Renal cortical epithelial cell (primary cell): ENCODE measurements around the gene MASTL. TPM values are rescaled to one million over a fixed set of nuclear protein-coding genes. Genes with fewer than 3 reads are reported as not detected.
"Not testable (repeated sequence)": the region's sequence is repeated elsewhere in the genome, so short reads cannot be mapped to it uniquely, and the experiment has no call there.

Experiments
- DNase-seq: peaks from one replicate; pipeline ENCODE4 v3.0.0-alpha.2; 2011; ENCODE audit warnings: low read depth
- total RNA-seq: library from RNA; depleted of rRNA; stranded (reverse); fragments of >200 nt; gene quantifications from 2 replicates; pipeline ENCODE4 v1.2.3, GENCODE V29; 2014

The MASTL gene
- total RNA-seq = 9.9 and 18.4 TPM in 2 replicates

GRCh38 chr10:27155066-27155754, at the start of gene MASTL:
Gene MASTL (plus strand): TSS chr10:27155352. CDS start chr10:27155427, 75 bp downstream.
- peak; percentile 85 for DNase-seq

DNA sequence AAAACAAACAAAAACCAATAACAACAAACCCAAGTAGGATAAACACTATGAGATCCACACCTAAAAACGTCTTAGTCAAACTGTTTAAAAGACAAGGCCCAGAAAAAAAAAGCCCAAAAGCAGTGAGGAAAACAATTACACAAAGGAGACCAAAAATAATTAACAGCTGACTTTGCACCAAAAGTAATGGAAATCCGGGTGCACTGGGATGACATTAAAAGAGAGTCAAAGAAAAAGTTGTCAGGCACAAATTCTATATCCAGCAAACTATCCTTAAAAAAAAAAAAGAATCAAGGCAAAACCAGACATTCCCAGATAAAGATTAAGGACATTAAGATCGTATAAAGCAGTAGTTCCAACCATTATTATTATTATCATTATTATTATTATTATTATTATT, 47.0 kb upstream of the MASTL start:
- DNase-seq = no peak

- DNase-seq = no peak
Measured at GRCh38 chr10:27134371-27134770, 20.8 kb upstream of the MASTL start.

DNA sequence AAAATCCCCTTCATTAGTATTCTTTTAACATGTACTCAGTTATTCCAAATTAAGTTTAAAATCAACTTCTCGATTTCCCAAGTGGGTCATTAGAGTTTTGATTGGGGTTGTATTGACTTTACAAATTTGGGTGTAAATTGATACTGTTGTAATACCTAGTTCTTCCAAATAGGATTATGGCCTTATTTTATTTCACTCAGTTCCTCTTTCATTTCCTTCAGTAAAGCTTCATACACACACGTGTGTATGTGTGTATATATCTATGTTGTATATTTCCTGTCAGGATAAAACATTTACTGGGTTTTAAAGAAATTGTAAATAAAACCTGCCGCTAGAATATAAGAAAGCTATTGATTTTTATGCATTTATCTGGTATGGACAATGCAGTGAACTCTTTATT, 16.9 kb upstream of the MASTL start:
- DNase-seq = no peak

GRCh38 chr10:27143686-27144085, 11.5 kb upstream of the MASTL start:
- no peak for DNase-seq

GRCh38 chr10:27145937-27146336, 9.2 kb upstream of the MASTL start:
- no peak for DNase-seq

DNA sequence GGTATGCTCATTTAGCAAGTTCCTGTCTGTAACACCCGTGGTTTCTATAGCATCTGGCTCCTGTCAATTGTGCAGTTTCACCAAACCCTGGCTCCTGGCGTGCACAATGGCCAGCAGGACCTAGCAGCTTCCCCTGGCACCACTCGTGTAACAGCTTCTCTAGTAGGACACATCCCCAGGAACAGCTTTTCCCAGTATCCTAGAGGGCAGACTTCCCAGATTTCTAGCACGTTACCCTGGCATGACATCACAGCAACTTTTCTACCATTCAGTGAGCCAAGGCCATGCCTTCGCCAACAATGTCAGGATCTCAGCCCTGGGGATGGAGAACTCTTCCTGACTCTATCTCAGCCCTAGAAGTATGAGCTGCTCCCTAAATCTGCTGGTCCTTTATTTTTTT, 7.5 kb upstream of the MASTL start:
- no peak for DNase-seq

GRCh38 chr10:27150261-27150660, 4.9 kb upstream of the MASTL start:
- DNase-seq = no peak

- no peak for DNase-seq
Measured at GRCh38 chr10:27152687-27153086, 2.5 kb upstream of the MASTL start.

GRCh38 chr10:27153329-27153728, 1.8 kb upstream of the MASTL start:
- no peak for DNase-seq

DNA sequence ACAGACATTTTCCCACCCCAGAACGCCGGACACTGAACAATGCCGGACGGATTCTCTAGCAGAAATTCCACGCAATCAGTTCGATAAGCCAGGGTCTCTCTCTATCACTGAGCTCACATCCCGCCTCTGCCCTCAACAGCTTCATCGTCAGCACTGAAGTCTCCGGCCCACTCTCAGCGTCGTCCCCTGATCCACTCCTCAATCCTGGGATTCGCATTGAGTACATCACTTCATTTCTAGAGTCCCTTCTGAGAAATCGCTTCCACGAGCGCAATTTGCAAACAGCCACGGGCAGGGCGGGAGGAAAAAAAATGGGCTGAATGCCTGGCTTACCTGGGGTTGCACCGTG, 1.3 kb upstream of the MASTL start:
- peak; percentile 4 for DNase-seq

GRCh38 chr10:27156566-27156965, 1.4 kb downstream of the MASTL start:
- not testable (repeated sequence) for DNase-seq

GRCh38 chr10:27157150-27157549, 2.0 kb downstream of the MASTL start:
- DNase-seq = peak; percentile 23

DNA sequence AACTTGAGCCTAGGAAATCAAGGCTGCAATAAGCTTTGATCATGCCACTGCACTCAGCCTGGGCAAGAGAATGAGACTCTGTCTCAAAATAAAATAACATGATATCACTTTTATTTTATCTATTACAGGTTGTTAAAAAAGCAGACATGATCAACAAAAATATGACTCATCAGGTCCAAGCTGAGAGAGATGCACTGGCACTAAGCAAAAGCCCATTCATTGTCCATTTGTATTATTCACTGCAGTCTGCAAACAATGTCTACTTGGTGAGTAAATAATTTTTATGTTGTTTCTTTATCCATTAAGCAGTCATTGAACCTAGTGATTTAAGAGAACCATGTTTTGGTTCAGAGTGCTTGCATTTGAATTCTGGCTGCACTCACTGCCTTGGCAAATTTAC, 3.3 kb downstream of the MASTL start:
- DNase-seq = peak; percentile 68

- no peak for DNase-seq
Measured at GRCh38 chr10:27169849-27170248, 14.7 kb downstream of the MASTL start.

GRCh38 chr10:27188259-27188658, 33.1 kb downstream of the MASTL start:
- peak; percentile 42 for DNase-seq

DNA sequence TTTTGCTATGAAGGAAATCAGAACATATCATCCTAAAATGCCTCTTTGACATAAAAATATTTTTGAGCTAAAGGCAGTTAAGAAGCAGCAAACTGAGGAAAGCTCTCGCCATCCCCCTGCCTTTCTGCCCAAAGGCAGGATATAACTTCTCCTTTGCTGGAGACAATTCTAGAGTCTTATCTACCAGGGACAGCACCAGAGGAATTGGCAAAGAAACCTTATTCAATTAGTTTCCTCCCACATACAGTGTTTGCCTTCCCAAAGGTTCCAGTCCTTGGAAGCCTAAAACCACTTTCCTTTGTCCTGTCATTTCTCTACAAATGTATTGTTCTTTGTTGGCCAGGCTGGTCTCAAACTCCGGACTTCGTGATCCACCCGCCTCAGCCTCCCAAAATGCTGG, 33.7 kb downstream of the MASTL start:
- no peak for DNase-seq

GRCh38 chr10:27190508-27190907, 35.4 kb downstream of the MASTL start:
- peak; percentile 61 for DNase-seq

DNA sequence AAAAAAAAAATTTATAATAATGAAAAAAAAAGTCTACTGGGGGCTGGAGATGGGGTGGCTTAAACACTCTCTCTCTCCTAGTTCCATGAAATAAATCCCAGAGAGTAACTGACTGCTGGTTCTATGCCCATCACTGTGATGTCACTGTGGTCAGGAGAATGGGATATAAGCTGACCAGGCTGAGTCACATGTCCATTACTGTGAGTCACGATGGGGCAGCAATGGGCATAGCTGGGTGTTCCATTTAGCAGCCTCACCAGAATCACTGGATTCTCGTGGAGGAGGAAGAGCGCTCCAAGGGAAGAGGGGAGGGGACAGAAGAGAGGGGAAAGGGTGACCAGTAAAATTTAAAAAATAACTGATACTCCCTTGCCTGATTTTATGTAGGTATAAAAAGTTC, 37.1 kb downstream of the MASTL start:
- peak; percentile 96 for DNase-seq

GRCh38 chr10:27197980-27198620, 42.9 kb downstream of the MASTL start:
- no peak for DNase-seq

- no peak for DNase-seq
Measured at GRCh38 chr10:27203806-27204205, 48.7 kb downstream of the MASTL start.

GRCh38 chr10:27207350-27207749, 52.2 kb downstream of the MASTL start:
- no peak for DNase-seq

DNA sequence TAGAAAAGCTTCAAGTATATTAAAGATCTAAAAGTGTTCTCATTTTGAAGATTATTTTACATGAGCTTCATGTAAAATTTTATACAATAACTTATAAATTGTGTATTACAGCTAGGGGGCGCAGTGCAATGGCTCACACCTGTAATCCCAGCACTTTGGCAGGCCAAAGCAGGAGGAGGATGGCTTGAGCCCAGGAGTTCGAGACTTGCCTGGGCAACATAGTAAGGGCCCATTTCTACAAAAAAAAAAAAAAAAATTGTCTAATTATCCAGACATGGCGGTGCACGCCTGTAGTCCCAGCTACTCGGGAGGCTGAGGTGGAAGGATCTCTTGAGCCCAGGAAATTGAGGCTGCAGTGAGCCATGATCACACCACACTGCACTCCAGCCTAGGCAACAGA, 68.8 kb downstream of the MASTL start:
- DNase-seq = peak; percentile 23
